DND-41 (cell line): Measurements from ENCODE around the gene TECPR1.
A peak's percentile ranks its signal among the peaks of the same experiment; 100 is the strongest.

ENCODE experiments used
- ATAC-seq: fragments of 200-7000 bp; cut with Tn5 transposase; 3 replicates; pipeline ENCODE4 v1.9.1; 2021; ENCODE audit warnings: low read depth; ENCODE audit not compliant: insufficient read depth
- DNase-seq: peaks from one replicate; pipeline ENCODE4 v3.0.0-alpha.2; 2020
- H2AFZ ChIP-seq: 2 replicates; pipeline ENCODE4 v1.6.0; 2012; ENCODE audit warnings: low read depth, low read length
- H3K27ac ChIP-seq: 2 replicates; pipeline ENCODE4 v1.5.1; 2012; ENCODE audit warnings: low read length, inconsistent platforms
- H3K27me3 ChIP-seq: fragments of 200-600 bp; sonication (generic); 2 replicates; pipeline ENCODE4 v1.6.0; 2012; ENCODE audit warnings: low read length, mild to moderate bottlenecking, inconsistent platforms; ENCODE audit not compliant: insufficient read depth, poor library complexity
- H3K36me3 ChIP-seq: 2 replicates; pipeline ENCODE4 v1.5.1; 2012; ENCODE audit warnings: low read length, inconsistent platforms; ENCODE audit not compliant: insufficient read depth
- H3K4me1 ChIP-seq: 2 replicates; pipeline ENCODE4 v1.5.1; 2012; ENCODE audit warnings: mild to moderate bottlenecking, low read length; ENCODE audit not compliant: insufficient read depth
- H3K4me2 ChIP-seq: 2 replicates; pipeline ENCODE4 v1.6.0; 2012; ENCODE audit warnings: mild to moderate bottlenecking, moderate library complexity, low read length, inconsistent platforms; ENCODE audit not compliant: insufficient read depth
- H3K4me3 ChIP-seq, 2 experiments: fragments of 200-600 bp in 1 of 2; shearing (Covaris generic) in 1 of 2; 2 replicates each; pipeline ENCODE4 v1.5.1; 2012 to 2016; ENCODE audit warnings: inconsistent platforms in 2 of 2, low read length in 2 of 2, mild to moderate bottlenecking in 2 of 2, low read depth in 1 of 2, moderate library complexity in 1 of 2
- H3K79me2 ChIP-seq: 2 replicates; pipeline ENCODE4 v1.6.0; 2012; ENCODE audit warnings: low read length, inconsistent platforms; ENCODE audit not compliant: insufficient read depth
- H3K9ac ChIP-seq: 2 replicates; pipeline ENCODE4 v1.6.0; 2012; ENCODE audit warnings: low read depth, mild to moderate bottlenecking, inconsistent platforms, low read length, moderate library complexity
- H3K9me3 ChIP-seq: 2 replicates; pipeline ENCODE4 v1.5.1; 2012; ENCODE audit warnings: low read length, moderate library complexity, mild to moderate bottlenecking, inconsistent platforms; ENCODE audit not compliant: insufficient read depth, severe bottlenecking
- H4K20me1 ChIP-seq: 2 replicates; pipeline ENCODE4 v1.6.0; 2012; ENCODE audit warnings: low read length; ENCODE audit not compliant: insufficient read depth
- CTCF ChIP-seq: IDR thresholded peaks from 2 replicates; pipeline ENCODE4 v1.5.1; 2012; ENCODE audit warnings: borderline replicate concordance, low read length, moderate library complexity, mild to moderate bottlenecking; ENCODE audit not compliant: poor library complexity, severe bottlenecking; ENCODE audit errors: extremely low read depth
- EZH2 ChIP-seq: IDR thresholded peaks from 3 replicates; pipeline ENCODE4 v1.6.1; 2012; ENCODE audit warnings: borderline replicate concordance, low read depth, mild to moderate bottlenecking, moderate library complexity, low read length, inconsistent platforms; ENCODE audit not compliant: severe bottlenecking

Gene TECPR1

GRCh38 chr7:98280296-98280695, 28.3 kb upstream of the TECPR1 start:
- peaks cover 36% of the 10 kb centered on the region for H3K79me2 ChIP-seq
- H2AFZ ChIP-seq, result peak overlapping the region; percentile 93; the same call in 1 of the 2 replicates
- H4K20me1 ChIP-seq, result peaks cover 31% of the 10 kb centered on the region
- TF ChIP-seq CTCF (no peak), EZH2 (no peak)
- peak overlapping the region in 1 of 2 experiments; percentile 74; a peak in 2 of 4 replicates for H3K4me3 ChIP-seq
- H3K27ac ChIP-seq, result no peak overlapping the region
- peak overlapping the region; percentile 72; the same call in 1 of the 2 replicates for H3K9ac ChIP-seq
- DNase-seq, result no peak
- ATAC-seq, result no peak
- peak overlapping the region; percentile 93 for H3K4me2 ChIP-seq
- H3K36me3 ChIP-seq, result peaks cover 31% of the 10 kb centered on the region
- H3K4me1 ChIP-seq, result peaks cover 37% of the 10 kb centered on the region
- no peaks in the 10 kb centered on the region for H3K9me3 ChIP-seq
- H3K27me3 ChIP-seq, result no peaks in the 10 kb centered on the region

- Histone ChIP-seq H3K36me3 (peaks cover 17% of the 10 kb centered on the region), H4K20me1 (peaks cover 18% of the 10 kb centered on the region), H3K27me3 (no peaks in the 10 kb centered on the region), H3K9ac (no peak overlapping the region), H2AFZ (no peak overlapping the region), H3K9me3 (no peaks in the 10 kb centered on the region), H3K4me2 (no peak overlapping the region), H3K79me2 (peaks cover 22% of the 10 kb centered on the region), H3K4me3 (no peak overlapping the region), H3K4me1 (peaks cover 24% of the 10 kb centered on the region), H3K27ac (no peak overlapping the region)
- TF ChIP-seq CTCF (no peak), EZH2 (no peak)
- ATAC-seq, result no peak
- no peak for DNase-seq
Measured at GRCh38 chr7:98278936-98279335, 26.9 kb upstream of the TECPR1 start.

GRCh38 chr7:98278408-98278807, 26.4 kb upstream of the TECPR1 start:
- Histone ChIP-seq H3K79me2 (peaks cover 17% of the 10 kb centered on the region), H3K4me3 (no peak overlapping the region), H2AFZ (no peak overlapping the region), H3K4me2 (no peak overlapping the region), H3K36me3 (peaks cover 12% of the 10 kb centered on the region; the same call in 1 of the 2 replicates), H3K27ac (no peak overlapping the region), H3K9ac (no peak overlapping the region), H3K4me1 (peaks cover 19% of the 10 kb centered on the region), H4K20me1 (peaks cover 12% of the 10 kb centered on the region), H3K9me3 (no peaks in the 10 kb centered on the region), H3K27me3 (no peaks in the 10 kb centered on the region)
- TF ChIP-seq CTCF, result no peak
- DNase-seq (no peak), ATAC-seq (no peak)

- H4K20me1 ChIP-seq, result no peaks in the 10 kb centered on the region
- no peak for DNase-seq
- H3K4me3 ChIP-seq, result no peak overlapping the region
- no peak overlapping the region for H3K27ac ChIP-seq
- no peaks in the 10 kb centered on the region for H3K79me2 ChIP-seq
- no peaks in the 10 kb centered on the region for H3K36me3 ChIP-seq
- no peak overlapping the region for H3K4me2 ChIP-seq
- TF ChIP-seq CTCF (no peak), EZH2 (no peak)
- no peak for ATAC-seq
- H3K4me1 ChIP-seq, result peaks cover 6% of the 10 kb centered on the region
- H3K9ac ChIP-seq, result no peak overlapping the region
- no peak overlapping the region for H2AFZ ChIP-seq
- H3K9me3 ChIP-seq, result no peaks in the 10 kb centered on the region
- H3K27me3 ChIP-seq, result no peaks in the 10 kb centered on the region
Measured at GRCh38 chr7:98276241-98276761, 24.3 kb upstream of the TECPR1 start.
